Measurements from ENCODE around the gene EFCAB13. TPM values are rescaled to one million over a fixed set of nuclear protein-coding genes. Genes with fewer than 3 reads are reported as not detected.

The EFCAB13 gene
- total RNA-seq, 1 experiment from 2014 or later = not detected

DNA sequence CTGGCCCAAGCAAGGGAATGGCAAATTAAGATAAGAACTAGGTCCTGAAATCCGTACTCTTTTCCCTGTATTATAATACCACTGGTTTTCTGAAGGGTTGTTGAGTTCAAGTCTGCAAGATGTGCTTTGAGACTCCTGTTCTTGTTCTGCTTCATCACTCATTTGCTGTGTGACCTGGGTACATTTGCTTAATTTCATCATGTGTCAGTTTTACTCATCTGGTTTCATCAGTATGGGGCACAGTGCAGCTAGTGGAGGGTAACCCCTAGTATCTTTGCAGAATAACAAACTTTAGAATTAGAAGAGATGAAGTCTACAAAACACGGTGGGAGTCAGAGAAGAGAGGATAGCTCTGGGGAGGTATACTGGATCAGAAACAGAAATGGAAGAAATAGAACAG lies 21.9 kb upstream of the EFCAB13 start:
- ChIA-PET CTCF (no interaction called here), POLR2A (ENCODE audit: low non-redundant PET) (no interaction called here)
- no peak for DNase-seq (ENCODE audit: low spot score)
- TF ChIP-seq EZH2 (IDR thresholded peaks at IDR 0.05; ENCODE audit: borderline replicate concordance, low read depth, low read length, poor library complexity, severe bottlenecking) = no peak
- TF ChIP-seq, protein P1, sequence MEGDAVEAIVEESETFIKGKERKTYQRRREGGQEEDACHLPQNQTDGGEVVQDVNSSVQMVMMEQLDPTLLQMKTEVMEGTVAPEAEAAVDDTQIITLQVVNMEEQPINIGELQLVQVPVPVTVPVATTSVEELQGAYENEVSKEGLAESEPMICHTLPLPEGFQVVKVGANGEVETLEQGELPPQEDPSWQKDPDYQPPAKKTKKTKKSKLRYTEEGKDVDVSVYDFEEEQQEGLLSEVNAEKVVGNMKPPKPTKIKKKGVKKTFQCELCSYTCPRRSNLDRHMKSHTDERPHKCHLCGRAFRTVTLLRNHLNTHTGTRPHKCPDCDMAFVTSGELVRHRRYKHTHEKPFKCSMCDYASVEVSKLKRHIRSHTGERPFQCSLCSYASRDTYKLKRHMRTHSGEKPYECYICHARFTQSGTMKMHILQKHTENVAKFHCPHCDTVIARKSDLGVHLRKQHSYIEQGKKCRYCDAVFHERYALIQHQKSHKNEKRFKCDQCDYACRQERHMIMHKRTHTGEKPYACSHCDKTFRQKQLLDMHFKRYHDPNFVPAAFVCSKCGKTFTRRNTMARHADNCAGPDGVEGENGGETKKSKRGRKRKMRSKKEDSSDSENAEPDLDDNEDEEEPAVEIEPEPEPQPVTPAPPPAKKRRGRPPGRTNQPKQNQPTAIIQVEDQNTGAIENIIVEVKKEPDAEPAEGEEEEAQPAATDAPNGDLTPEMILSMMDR (conservative IDR thresholded peaks at IDR 0.05; ENCODE audit: low read depth, low read length) = no peak
- Histone ChIP-seq H3K27me3 (replicated peaks; ENCODE audit: insufficient read depth, low read depth, low read length, poor library complexity) (no peaks in the 10 kb centered on the region), H3K4me1 (ENCODE audit: insufficient read depth, low read length, poor library complexity, severe bottlenecking) (no peaks in the 10 kb centered on the region), H3K4me3 (ENCODE audit: low read depth, low read length, poor library complexity, severe bottlenecking) (no peak overlapping the region), H3K36me3 (ENCODE audit: insufficient read depth, low read length, poor library complexity, severe bottlenecking) (no peaks in the 10 kb centered on the region), H3K27ac (ENCODE audit: low read depth, low read length, poor library complexity, severe bottlenecking) (no peak overlapping the region), H3K9me3 (ENCODE audit: low read depth, low read length, poor library complexity, severe bottlenecking) (no peaks in the 10 kb centered on the region)
- no TSS peak for BruUV-seq (replicated peaks)
- intact Hi-C loops (cut with micrococcal nuclease; ENCODE audit: unreplicated experiment) = no loop called here

DNA sequence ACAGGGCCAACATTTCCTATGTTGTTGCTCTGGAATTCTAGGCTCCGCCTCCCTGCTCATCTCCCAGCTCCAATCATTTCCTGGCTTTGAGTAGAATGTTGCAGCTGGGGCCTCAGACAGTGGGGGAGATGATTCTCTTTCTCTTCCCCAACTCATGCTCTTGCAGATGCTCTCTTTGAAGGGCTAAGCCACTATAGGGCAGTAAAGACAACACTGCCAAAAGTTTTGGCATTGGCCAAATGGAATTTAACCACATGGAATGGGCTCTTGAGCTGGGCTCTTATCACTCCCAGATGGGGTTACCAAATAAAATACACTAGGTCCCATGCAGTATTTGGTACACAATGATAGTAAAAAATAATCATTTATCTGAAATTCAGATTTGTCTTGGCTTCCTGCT lies 19.6 kb upstream of the EFCAB13 start:
- intact Hi-C loops (cut with micrococcal nuclease; ENCODE audit: unreplicated experiment) = no loop called here
- Histone ChIP-seq H3K4me3 (ENCODE audit: low read depth, low read length, poor library complexity, severe bottlenecking) (no peak overlapping the region), H3K27me3 (replicated peaks; ENCODE audit: insufficient read depth, low read depth, low read length, poor library complexity) (no peaks in the 10 kb centered on the region), H3K27ac (ENCODE audit: low read depth, low read length, poor library complexity, severe bottlenecking) (no peak overlapping the region), H3K9me3 (ENCODE audit: low read depth, low read length, poor library complexity, severe bottlenecking) (no peaks in the 10 kb centered on the region), H3K36me3 (ENCODE audit: insufficient read depth, low read length, poor library complexity, severe bottlenecking) (no peaks in the 10 kb centered on the region), H3K4me1 (ENCODE audit: insufficient read depth, low read length, poor library complexity, severe bottlenecking) (no peaks in the 10 kb centered on the region)
- no TSS peak for BruUV-seq (replicated peaks)
- ChIA-PET CTCF (no interaction called here), POLR2A (ENCODE audit: low non-redundant PET) (no interaction called here)
- TF ChIP-seq, protein P1 (conservative IDR thresholded peaks at IDR 0.05; ENCODE audit: low read depth, low read length) = no peak
- no peak for DNase-seq (ENCODE audit: low spot score)

DNA sequence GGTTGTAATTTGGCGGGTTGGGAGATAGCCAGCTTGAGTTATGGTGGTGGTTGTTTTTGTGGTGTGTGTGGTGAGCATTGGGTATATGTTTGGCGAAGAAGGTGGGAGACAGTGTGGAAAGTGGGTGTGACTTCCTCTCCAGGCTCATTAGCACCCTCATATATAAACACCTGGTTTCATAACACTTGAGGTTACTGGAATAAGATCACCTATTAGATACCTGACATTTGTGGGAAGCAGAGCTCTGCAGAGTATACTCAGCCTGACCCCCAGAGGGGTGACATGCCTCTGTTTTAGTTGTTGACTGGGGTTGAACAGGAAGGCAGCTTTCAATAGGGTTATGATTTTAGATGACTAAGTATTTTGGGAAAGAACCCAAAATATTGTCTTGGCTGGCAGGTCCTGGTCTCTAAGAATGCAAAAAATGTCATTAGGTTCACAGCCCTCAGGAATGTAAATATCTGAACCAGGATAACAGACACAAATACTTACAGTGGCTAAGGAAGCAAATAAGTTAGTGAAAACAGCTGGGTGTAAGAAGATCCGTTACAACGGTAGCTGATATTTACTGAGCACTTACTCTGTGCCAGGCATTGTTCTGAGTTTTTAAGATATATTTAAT lies 18.3 kb upstream of the EFCAB13 start:
- no peak for TF ChIP-seq EZH2 (IDR thresholded peaks at IDR 0.05; ENCODE audit: borderline replicate concordance, low read depth, low read length, poor library complexity, severe bottlenecking)
- TF ChIP-seq, protein P1 (conservative IDR thresholded peaks at IDR 0.05; ENCODE audit: low read depth, low read length) = no peak
- H3K9me3 ChIP-seq (ENCODE audit: low read depth, low read length, poor library complexity, severe bottlenecking) = no peaks in the 10 kb centered on the region
- H3K36me3 ChIP-seq (ENCODE audit: insufficient read depth, low read length, poor library complexity, severe bottlenecking) = no peaks in the 10 kb centered on the region
- no TSS peak for BruUV-seq (replicated peaks)
- intact Hi-C loops (cut with micrococcal nuclease; ENCODE audit: unreplicated experiment) = no loop called here
- H3K4me1 ChIP-seq (ENCODE audit: insufficient read depth, low read length, poor library complexity, severe bottlenecking) = no peaks in the 10 kb centered on the region
- POLR2A ChIA-PET (ENCODE audit: low non-redundant PET) = no interaction called here
- no peak overlapping the region for H3K4me3 ChIP-seq (ENCODE audit: low read depth, low read length, poor library complexity, severe bottlenecking)
- H3K27me3 ChIP-seq (replicated peaks; ENCODE audit: insufficient read depth, low read depth, low read length, poor library complexity) = no peaks in the 10 kb centered on the region
- no peak overlapping the region for H3K27ac ChIP-seq (ENCODE audit: low read depth, low read length, poor library complexity, severe bottlenecking)
- peak; percentile 17 for DNase-seq (ENCODE audit: low spot score)
- CTCF ChIA-PET = no interaction called here
